ENCODE results near the gene RNF181.
"Not testable (repeated sequence)": the region's sequence is repeated elsewhere in the genome, so short reads cannot be mapped to it uniquely, and the experiment has no call there.

RNF181 gene

DNA sequence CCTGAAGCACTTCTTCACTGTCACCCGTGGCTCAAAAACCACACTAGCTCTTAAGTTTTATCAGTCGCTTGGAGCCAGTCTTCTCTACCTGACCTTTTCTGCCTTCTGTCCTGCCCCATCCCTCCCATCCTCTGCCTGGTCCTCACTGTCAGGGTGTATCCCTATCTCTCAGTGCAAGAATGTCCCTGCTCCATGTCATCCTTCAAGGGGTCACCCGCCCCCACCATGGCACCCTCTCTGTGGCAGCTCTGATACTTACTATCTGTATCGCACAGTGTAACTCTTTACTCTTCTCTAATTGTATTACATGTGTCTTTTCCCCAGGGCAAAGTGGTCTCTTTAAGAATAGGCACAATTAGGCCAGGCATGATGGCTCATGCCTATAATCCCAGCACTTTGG, 6.9 kb upstream of the RNF181 start:
- in situ Hi-C loops (cut with MboI; ENCODE audit: low sequenced_read_pairs, unreplicated experiment), result no loop called here
- DNase-seq (ENCODE audit: low spot score), result no peak
- TF ChIP-seq, protein P1, sequence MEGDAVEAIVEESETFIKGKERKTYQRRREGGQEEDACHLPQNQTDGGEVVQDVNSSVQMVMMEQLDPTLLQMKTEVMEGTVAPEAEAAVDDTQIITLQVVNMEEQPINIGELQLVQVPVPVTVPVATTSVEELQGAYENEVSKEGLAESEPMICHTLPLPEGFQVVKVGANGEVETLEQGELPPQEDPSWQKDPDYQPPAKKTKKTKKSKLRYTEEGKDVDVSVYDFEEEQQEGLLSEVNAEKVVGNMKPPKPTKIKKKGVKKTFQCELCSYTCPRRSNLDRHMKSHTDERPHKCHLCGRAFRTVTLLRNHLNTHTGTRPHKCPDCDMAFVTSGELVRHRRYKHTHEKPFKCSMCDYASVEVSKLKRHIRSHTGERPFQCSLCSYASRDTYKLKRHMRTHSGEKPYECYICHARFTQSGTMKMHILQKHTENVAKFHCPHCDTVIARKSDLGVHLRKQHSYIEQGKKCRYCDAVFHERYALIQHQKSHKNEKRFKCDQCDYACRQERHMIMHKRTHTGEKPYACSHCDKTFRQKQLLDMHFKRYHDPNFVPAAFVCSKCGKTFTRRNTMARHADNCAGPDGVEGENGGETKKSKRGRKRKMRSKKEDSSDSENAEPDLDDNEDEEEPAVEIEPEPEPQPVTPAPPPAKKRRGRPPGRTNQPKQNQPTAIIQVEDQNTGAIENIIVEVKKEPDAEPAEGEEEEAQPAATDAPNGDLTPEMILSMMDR (IDR thresholded peaks at IDR 0.05; ENCODE audit: borderline replicate concordance, control extremely low read depth, extremely low read depth, insufficient read depth, missing control alignments), result no peak

DNA sequence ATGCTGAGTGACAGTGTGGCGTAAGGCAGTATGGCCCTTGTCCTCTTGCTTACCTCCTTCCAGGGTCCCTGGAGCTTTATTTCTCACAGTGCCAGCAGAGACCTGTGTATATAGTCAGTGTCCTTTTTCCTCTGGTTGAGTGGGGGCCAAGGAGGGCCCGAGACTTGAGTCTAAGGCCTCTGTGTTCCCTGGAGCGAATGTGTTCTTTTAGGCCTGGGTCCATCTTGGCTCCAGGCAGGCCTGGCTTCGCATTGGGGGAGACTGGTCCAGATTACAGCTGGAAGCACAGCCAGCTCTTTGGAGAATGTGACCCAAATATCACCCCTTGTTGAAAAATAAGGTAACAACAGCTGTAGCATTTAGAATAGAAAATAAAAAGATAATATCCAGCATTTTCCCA, 6.4 kb upstream of the RNF181 start:
- TF ChIP-seq, protein P1 (IDR thresholded peaks at IDR 0.05; ENCODE audit: borderline replicate concordance, control extremely low read depth, extremely low read depth, insufficient read depth, missing control alignments), result no peak
- in situ Hi-C loops (cut with MboI; ENCODE audit: low sequenced_read_pairs, unreplicated experiment), result no loop called here
- DNase-seq (ENCODE audit: low spot score), result no peak

DNA sequence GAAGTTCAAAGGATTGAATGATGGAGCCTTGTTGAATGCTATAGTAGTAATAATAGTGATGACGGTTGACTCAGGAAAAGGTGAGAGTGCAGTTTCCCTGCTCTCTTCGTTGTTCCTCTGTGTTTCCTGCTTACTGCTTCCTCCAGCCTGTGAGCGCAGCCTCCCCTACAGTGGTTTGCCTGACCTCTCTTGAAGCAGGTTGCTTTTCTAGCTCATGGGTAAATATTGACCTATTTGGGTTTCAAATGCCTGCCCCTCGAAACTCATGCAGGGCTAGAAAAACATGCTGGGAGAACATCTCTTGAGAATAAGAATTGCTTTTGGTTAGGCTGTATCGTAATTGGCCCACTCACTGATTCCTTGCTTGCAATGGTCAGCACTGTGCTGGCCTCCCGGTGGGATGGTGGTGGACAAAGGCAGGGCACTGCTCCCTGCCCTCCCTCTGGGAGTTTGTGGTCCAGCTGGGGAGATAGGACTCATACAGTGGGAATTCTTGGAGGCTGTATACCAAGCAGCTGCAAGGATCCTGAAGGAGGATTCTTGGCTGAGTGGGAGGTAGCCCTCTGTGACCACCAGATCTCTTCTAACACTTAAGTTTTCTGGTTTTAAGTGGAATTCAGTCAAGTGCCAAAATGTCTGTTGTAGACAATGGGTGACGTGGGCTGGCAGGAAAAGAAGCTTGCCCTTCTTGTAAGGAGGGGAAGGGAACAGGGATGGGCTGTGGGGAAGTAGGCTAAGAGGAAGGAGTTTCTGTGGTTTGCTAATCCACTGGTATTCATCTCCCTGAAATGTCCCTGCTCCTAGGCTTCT, 5.4 kb upstream of the RNF181 start:
- DNase-seq (ENCODE audit: low spot score), result no peak
- in situ Hi-C loops (cut with MboI; ENCODE audit: low sequenced_read_pairs, unreplicated experiment), result no loop called here
- TF ChIP-seq, protein P1 (IDR thresholded peaks at IDR 0.05; ENCODE audit: borderline replicate concordance, control extremely low read depth, extremely low read depth, insufficient read depth, missing control alignments), result no peak

DNA sequence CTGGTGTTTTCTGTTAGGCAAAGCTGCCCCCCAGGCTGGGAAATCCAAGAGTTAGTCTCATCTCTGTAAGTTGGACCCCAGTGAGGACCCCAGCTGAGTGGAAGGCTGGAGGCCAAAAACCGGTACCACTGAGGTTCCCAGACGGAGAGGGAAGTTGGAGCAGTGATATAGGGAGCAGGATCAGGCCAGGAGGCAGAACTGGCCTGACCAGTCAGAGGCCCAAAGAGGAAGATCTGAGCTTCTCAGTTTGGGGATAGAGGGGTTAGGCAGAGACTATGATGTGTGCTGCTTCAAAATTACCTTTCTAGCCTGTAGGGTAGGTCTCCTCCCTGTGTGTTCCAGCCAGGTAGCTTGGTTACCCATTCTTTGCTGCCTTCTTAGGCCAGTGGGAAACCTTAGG, 4.6 kb upstream of the RNF181 start:
- in situ Hi-C loops (cut with MboI; ENCODE audit: low sequenced_read_pairs, unreplicated experiment), result no loop called here
- TF ChIP-seq, protein P1 (IDR thresholded peaks at IDR 0.05; ENCODE audit: borderline replicate concordance, control extremely low read depth, extremely low read depth, insufficient read depth, missing control alignments), result no peak
- no peak for DNase-seq (ENCODE audit: low spot score)

DNA sequence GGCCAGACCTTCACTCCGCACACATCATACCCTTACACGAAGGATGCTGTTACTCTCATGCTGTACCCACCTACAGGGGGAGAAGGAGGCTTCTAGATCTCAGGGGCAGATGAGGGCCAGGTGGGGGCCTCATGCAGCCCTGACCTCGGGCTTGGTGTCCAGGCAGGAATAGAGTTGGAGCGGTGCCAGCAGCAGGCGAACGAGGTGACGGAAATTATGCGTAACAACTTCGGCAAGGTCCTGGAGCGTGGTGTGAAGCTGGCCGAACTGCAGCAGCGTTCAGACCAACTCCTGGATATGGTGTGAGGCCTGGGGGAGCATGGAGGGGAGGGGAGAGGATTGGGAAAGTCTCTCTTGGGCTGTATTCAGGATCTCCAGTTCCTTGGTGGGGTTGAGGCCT, 4.0 kb upstream of the RNF181 start:
- no peak for DNase-seq (ENCODE audit: low spot score)
- in situ Hi-C loops (cut with MboI; ENCODE audit: low sequenced_read_pairs, unreplicated experiment), result no loop called here
- TF ChIP-seq, protein P1 (IDR thresholded peaks at IDR 0.05; ENCODE audit: borderline replicate concordance, control extremely low read depth, extremely low read depth, insufficient read depth, missing control alignments), result no peak

DNA sequence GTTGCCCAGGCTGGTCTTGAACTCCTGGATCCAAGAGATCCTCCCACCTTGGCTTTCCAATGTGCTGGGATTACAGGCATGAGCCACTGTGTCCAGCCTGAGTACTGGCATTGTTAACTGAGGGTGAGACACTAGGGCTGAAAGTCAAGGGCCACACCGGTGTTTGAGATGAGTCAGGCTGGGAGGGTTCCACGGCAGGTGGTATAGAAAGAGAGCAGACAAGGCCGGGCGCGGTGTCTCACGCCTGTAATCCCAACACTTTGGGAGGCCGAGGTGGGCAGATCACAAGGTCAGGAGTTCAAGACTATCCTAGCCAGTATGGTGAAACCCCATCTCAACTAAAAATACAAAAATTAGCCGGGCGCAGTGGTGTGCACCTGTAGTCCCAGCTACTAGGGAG, 3.2 kb upstream of the RNF181 start:
- DNase-seq (ENCODE audit: low spot score); in situ Hi-C loops (cut with MboI; ENCODE audit: low sequenced_read_pairs, unreplicated experiment): not testable (repeated sequence)

DNA sequence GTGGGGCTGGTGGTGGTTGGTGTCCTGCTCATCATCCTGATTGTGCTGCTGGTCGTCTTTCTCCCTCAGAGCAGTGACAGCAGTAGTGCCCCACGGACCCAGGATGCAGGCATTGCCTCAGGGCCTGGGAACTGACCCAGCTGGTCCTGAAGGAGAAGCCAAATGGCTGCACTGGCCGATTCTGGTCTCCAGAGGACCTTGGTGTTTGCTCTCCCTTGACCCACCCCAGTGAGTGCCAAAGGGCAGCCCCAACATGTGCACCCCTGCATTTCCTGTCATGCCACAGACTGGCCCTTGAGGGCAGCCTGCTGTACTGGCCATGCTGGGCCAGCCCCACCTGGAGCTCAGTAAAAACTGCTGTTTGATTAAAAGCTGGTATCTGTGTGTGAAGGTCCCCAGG, 2.5 kb upstream of the RNF181 start:
- no peak for DNase-seq (ENCODE audit: low spot score)
- TF ChIP-seq, protein P1 (IDR thresholded peaks at IDR 0.05; ENCODE audit: borderline replicate concordance, control extremely low read depth, extremely low read depth, insufficient read depth, missing control alignments), result no peak
- in situ Hi-C loops (cut with MboI; ENCODE audit: low sequenced_read_pairs, unreplicated experiment), result no loop called here

Data from GM13976 (cell line).